KMS-11 (cell line): ENCODE measurements around the gene CEACAM5.

ENCODE experiments used
- H2AFZ ChIP-seq: fragments of 200-600 bp; sonication (generic); 2 replicates; pipeline ENCODE4 v1.6.1; 2016; ENCODE audit warnings: antibody characterized with exemption, mixed run types, low read depth
- H3K27ac ChIP-seq: fragments of 200-600 bp; sonication (generic); 2 replicates; pipeline ENCODE4 v1.6.1; 2016; ENCODE audit warnings: mild to moderate bottlenecking, mixed run types
- H3K27me3 ChIP-seq: fragments of 200-600 bp; sonication (generic); 2 replicates; pipeline ENCODE4 v1.6.1; 2017; ENCODE audit warnings: mild to moderate bottlenecking, low read depth, mixed run types, moderate library complexity; ENCODE audit not compliant: insufficient read depth
- H3K36me3 ChIP-seq: fragments of 200-600 bp; sonication (generic); 2 replicates; pipeline ENCODE4 v1.6.1; 2017; ENCODE audit warnings: mild to moderate bottlenecking, mixed run types; ENCODE audit not compliant: insufficient read depth
- H3K4me1 ChIP-seq: fragments of 200-600 bp; sonication (generic); 2 replicates; pipeline ENCODE4 v1.6.1; 2016; ENCODE audit warnings: mild to moderate bottlenecking, low read depth, mixed run types; ENCODE audit not compliant: poor library complexity, severe bottlenecking
- H3K4me2 ChIP-seq: fragments of 200-600 bp; sonication (generic); 2 replicates; pipeline ENCODE4 v1.7.0; 2016; ENCODE audit warnings: mild to moderate bottlenecking, mixed run types
- H3K4me3 ChIP-seq: fragments of 200-600 bp; sonication (generic); IDR thresholded peaks from 2 replicates; pipeline ENCODE4 v1.6.1; 2017; ENCODE audit warnings: low read depth, low read length, mixed read lengths; ENCODE audit not compliant: insufficient read depth
- H3K79me2 ChIP-seq: fragments of 200-600 bp; sonication (generic); 2 replicates; pipeline ENCODE4 v1.6.1; 2016; ENCODE audit warnings: low read depth, mixed run types; ENCODE audit not compliant: insufficient read depth
- H3K9ac ChIP-seq: fragments of 200-600 bp; sonication (generic); 2 replicates; pipeline ENCODE4 v1.6.1; 2016; ENCODE audit warnings: mild to moderate bottlenecking, mixed run types
- H4K20me1 ChIP-seq: fragments of 200-600 bp; sonication (generic); 2 replicates; pipeline ENCODE4 v1.6.1; 2016; ENCODE audit warnings: mild to moderate bottlenecking, mixed run types; ENCODE audit not compliant: insufficient read depth
- CTCF ChIP-seq: fragments of 200-600 bp; sonication (generic); conservative IDR thresholded peaks from 2 replicates; pipeline ENCODE4 v1.6.1; 2017; ENCODE audit warnings: low read depth, mild to moderate bottlenecking, antibody characterized with exemption, low read length, moderate library complexity, mixed read lengths

CEACAM5 gene

GRCh38 chr19:41739361-41739760 lies 30.9 kb downstream of the CEACAM5 start:
- Histone ChIP-seq H3K79me2 (no peaks in the 10 kb centered on the region), H4K20me1 (no peaks in the 10 kb centered on the region), H3K27me3 (peaks cover 91% of the 10 kb centered on the region; the same call in 1 of the 2 replicates), H3K4me3 (no peak overlapping the region), H3K27ac (no peak overlapping the region), H3K4me1 (no peaks in the 10 kb centered on the region), H3K9ac (no peak overlapping the region), H3K36me3 (no peaks in the 10 kb centered on the region), H2AFZ (no peak overlapping the region), H3K4me2 (no peak overlapping the region)
- TF ChIP-seq CTCF, result no peak

GRCh38 chr19:41740415-41741243 lies 32.2 kb downstream of the CEACAM5 start:
- Histone ChIP-seq H3K36me3 (no peaks in the 10 kb centered on the region), H3K4me3 (no peak overlapping the region), H3K9ac (no peak overlapping the region), H3K27me3 (peaks cover 89% of the 10 kb centered on the region; the same call in 1 of the 2 replicates), H4K20me1 (no peaks in the 10 kb centered on the region), H3K4me1 (no peaks in the 10 kb centered on the region), H3K27ac (no peak overlapping the region), H2AFZ (no peak overlapping the region), H3K79me2 (no peaks in the 10 kb centered on the region), H3K4me2 (no peak overlapping the region)
- no peak for TF ChIP-seq CTCF

GRCh38 chr19:41741244-41741554 lies 32.8 kb downstream of the CEACAM5 start:
- Histone ChIP-seq H3K4me3 (no peak overlapping the region), H4K20me1 (no peaks in the 10 kb centered on the region), H2AFZ (no peak overlapping the region), H3K4me2 (no peak overlapping the region), H3K27ac (no peak overlapping the region), H3K4me1 (no peaks in the 10 kb centered on the region), H3K36me3 (no peaks in the 10 kb centered on the region), H3K79me2 (no peaks in the 10 kb centered on the region), H3K27me3 (peaks cover 90% of the 10 kb centered on the region; the same call in 1 of the 2 replicates), H3K9ac (no peak overlapping the region)
- no peak for TF ChIP-seq CTCF

- no peaks in the 10 kb centered on the region for H4K20me1 ChIP-seq
- H3K9ac ChIP-seq, result no peak overlapping the region
- H3K27ac ChIP-seq, result no peak overlapping the region
- TF ChIP-seq CTCF, result no peak
- peaks cover 84% of the 10 kb centered on the region for H3K27me3 ChIP-seq
- no peaks in the 10 kb centered on the region for H3K4me1 ChIP-seq
- no peak overlapping the region for H3K4me2 ChIP-seq
- H3K79me2 ChIP-seq, result no peaks in the 10 kb centered on the region
- H2AFZ ChIP-seq, result no peak overlapping the region
- no peak overlapping the region for H3K4me3 ChIP-seq
- no peaks in the 10 kb centered on the region for H3K36me3 ChIP-seq
Measured at GRCh38 chr19:41744850-41745249, 36.4 kb downstream of the CEACAM5 start.
